OCI-LY1 (cell line): ENCODE measurements around the gene PNMA1.

Experiments
- H2AFZ ChIP-seq: fragments of 200-600 bp; sonication (generic), shearing (Covaris generic); 2 replicates; pipeline ENCODE4 v1.6.0; 2014; ENCODE audit warnings: antibody characterized with exemption, mild to moderate bottlenecking, low read length
- H3F3A ChIP-seq: fragments of 200-600 bp; sonication (generic), shearing (Covaris generic); 2 replicates; pipeline ENCODE4 v1.6.0; 2014; ENCODE audit warnings: mild to moderate bottlenecking, antibody characterized with exemption, low read length, moderate library complexity; ENCODE audit not compliant: insufficient read depth
- H3K27ac ChIP-seq: fragments of 200-600 bp; sonication (generic); 2 replicates; pipeline ENCODE4 v1.5.1; 2014; ENCODE audit warnings: low read length, mixed run types, mild to moderate bottlenecking, low read depth; ENCODE audit not compliant: poor library complexity, severe bottlenecking
- H3K27me3 ChIP-seq: fragments of 200-600 bp; sonication (generic); 2 replicates; pipeline ENCODE4 v1.6.0; 2014; ENCODE audit warnings: antibody characterized with exemption, mild to moderate bottlenecking, low read length, moderate library complexity; ENCODE audit not compliant: insufficient read depth
- H3K36me3 ChIP-seq: fragments of 200-600 bp; sonication (generic); 2 replicates; pipeline ENCODE4 v1.6.1; 2014; ENCODE audit warnings: mild to moderate bottlenecking, antibody characterized with exemption, low read length, moderate library complexity, mixed read lengths; ENCODE audit not compliant: insufficient read depth
- H3K4me1 ChIP-seq: fragments of 200-600 bp; sonication (generic); 2 replicates; pipeline ENCODE4 v1.5.1; 2014; ENCODE audit warnings: mild to moderate bottlenecking, low read length, moderate library complexity; ENCODE audit not compliant: insufficient read depth, severe bottlenecking
- H3K4me2 ChIP-seq: fragments of 200-600 bp; sonication (generic), shearing (Covaris generic); 2 replicates; pipeline ENCODE4 v1.6.1; 2014; ENCODE audit warnings: low read length
- H3K4me3 ChIP-seq: fragments of 200-600 bp; sonication (generic); 2 replicates; pipeline ENCODE4 v1.5.1; 2014; ENCODE audit warnings: low read length, low read depth, mild to moderate bottlenecking, mixed read lengths; ENCODE audit not compliant: poor library complexity, severe bottlenecking
- H3K79me2 ChIP-seq: fragments of 200-600 bp; shearing (Covaris generic); 2 replicates; pipeline ENCODE4 v1.6.1; 2016; ENCODE audit warnings: mixed run types, low read length, mixed read lengths; ENCODE audit not compliant: insufficient read depth
- H3K9ac ChIP-seq: fragments of 200-600 bp; sonication (generic), shearing (Covaris generic); 2 replicates; pipeline ENCODE4 v1.6.1; 2014; ENCODE audit warnings: mild to moderate bottlenecking, low read length, mixed read lengths
- H3K9me2 ChIP-seq: fragments of 200-600 bp; sonication (generic), shearing (Covaris generic); 2 replicates; pipeline ENCODE4 v1.6.1; 2014; ENCODE audit warnings: low read depth, mild to moderate bottlenecking, low read length, mixed read lengths
- H3K9me3 ChIP-seq: fragments of 200-600 bp; shearing (Covaris generic); 2 replicates; pipeline ENCODE4 v1.6.1; 2014; ENCODE audit warnings: low read length, mixed read lengths
- H4K20me1 ChIP-seq: fragments of 200-600 bp; sonication (generic), shearing (Covaris generic); 2 replicates; pipeline ENCODE4 v1.6.0; 2016; ENCODE audit warnings: mild to moderate bottlenecking, low read length; ENCODE audit not compliant: insufficient read depth
- EZH2 ChIP-seq: fragments of 200-600 bp; sonication (generic), shearing (Covaris generic); IDR thresholded peaks from 2 replicates; pipeline ENCODE4 v1.8.0; 2017; ENCODE audit warnings: borderline replicate concordance, mixed run types, mild to moderate bottlenecking, antibody characterized with exemption, low read length, moderate library complexity, mixed read lengths
- TF ChIP-seq, protein P1 (sequence below): fragments of 200-600 bp; sonication (generic), shearing (Covaris generic); IDR thresholded peaks from 2 replicates; pipeline ENCODE4 v1.5.1; 2017; ENCODE audit warnings: mild to moderate bottlenecking, antibody characterized with exemption, low read length, moderate library complexity, mixed read lengths

The PNMA1 gene

DNA sequence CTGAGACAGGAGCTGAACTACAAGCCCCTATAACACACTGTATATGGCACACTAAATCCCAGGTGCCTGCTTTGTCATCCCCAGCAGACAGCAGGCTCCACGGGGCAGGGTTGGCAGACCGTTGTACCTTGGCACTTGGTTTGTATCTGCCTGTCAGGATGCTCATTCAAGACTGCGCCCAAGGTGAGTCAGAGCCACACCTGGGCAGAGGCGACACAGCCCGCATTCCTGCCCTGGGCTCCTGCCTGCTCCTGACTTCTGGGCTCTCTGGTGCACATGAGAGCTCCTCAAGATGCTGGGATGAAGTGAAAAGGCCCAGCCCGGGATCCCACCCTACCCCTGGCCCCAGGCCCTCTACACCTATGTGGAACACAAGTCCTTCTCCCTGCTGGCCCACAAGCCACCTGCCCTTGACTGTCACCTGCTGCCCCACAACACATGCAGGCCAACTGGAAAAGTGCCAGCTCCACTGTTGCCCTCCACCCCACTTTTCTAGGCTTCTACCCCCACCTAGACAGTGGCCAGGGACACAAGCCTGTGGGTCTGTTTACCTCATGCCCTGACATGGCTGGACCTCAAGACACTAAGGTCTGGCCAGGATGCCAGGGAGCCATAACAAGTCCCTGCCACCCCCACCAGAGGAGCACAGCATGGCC is 30.8 kb upstream of the PNMA1 start:
- Histone ChIP-seq H3K79me2 (peaks cover 99% of the 10 kb centered on the region), H3K4me3 (no peak overlapping the region), H3K36me3 (peaks cover 10% of the 10 kb centered on the region; the same call in 1 of the 2 replicates), H3K4me1 (peaks cover 85% of the 10 kb centered on the region), H3K9ac (no peak overlapping the region; the same call in 1 of the 2 replicates), H3K27me3 (no peaks in the 10 kb centered on the region), H3K27ac (peak overlapping the region; percentile 72), H3K9me3 (no peaks in the 10 kb centered on the region), H4K20me1 (no peaks in the 10 kb centered on the region; the same call in 1 of the 2 replicates), H3K4me2 (peak overlapping the region; percentile 45; the same call in 1 of the 2 replicates), H3F3A (no peaks in the 10 kb centered on the region), H2AFZ (no peak overlapping the region), H3K9me2 (no peaks in the 10 kb centered on the region)
- TF ChIP-seq, protein P1, sequence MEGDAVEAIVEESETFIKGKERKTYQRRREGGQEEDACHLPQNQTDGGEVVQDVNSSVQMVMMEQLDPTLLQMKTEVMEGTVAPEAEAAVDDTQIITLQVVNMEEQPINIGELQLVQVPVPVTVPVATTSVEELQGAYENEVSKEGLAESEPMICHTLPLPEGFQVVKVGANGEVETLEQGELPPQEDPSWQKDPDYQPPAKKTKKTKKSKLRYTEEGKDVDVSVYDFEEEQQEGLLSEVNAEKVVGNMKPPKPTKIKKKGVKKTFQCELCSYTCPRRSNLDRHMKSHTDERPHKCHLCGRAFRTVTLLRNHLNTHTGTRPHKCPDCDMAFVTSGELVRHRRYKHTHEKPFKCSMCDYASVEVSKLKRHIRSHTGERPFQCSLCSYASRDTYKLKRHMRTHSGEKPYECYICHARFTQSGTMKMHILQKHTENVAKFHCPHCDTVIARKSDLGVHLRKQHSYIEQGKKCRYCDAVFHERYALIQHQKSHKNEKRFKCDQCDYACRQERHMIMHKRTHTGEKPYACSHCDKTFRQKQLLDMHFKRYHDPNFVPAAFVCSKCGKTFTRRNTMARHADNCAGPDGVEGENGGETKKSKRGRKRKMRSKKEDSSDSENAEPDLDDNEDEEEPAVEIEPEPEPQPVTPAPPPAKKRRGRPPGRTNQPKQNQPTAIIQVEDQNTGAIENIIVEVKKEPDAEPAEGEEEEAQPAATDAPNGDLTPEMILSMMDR, result no peak
- TF ChIP-seq EZH2, result no peak

DNA sequence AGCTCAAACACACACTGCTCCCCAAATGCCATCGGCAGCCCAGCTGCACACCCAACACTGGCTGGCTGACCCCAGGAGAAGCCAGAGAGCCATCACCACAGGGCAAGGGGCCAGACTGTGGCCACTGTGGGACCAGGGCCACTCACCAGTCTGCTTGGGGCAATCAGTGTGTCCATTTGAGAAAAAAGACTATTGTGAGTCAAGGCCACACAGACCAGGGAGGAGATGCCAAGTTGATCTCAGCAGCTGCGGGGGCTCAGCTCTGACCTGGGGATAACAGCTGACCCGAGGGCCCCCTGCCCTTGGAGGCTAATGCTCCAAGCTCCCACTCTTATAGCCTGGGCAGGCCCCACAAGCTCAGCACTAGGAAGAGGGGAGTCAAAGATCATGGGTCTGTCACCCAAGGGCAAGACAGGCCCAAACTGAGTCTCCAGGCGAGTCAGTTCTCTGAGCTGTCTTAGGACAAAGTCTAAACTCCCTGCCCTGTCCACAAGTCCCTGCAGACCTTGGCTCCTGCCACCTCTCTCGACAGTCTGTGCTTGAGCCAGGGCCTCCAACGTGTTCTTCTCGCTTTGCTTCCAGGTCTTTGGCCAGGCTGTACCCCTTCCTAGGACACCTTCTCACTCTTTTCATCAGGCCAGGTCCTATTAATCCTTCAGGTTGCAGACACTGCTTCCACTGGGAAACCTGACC is 30.1 kb upstream of the PNMA1 start:
- peaks cover 16% of the 10 kb centered on the region for H3K36me3 ChIP-seq
- H3K9me2 ChIP-seq, result no peaks in the 10 kb centered on the region
- H2AFZ ChIP-seq, result no peak overlapping the region
- H3F3A ChIP-seq, result no peaks in the 10 kb centered on the region
- H3K27me3 ChIP-seq, result no peaks in the 10 kb centered on the region
- H3K4me2 ChIP-seq, result peak overlapping the region; percentile 45
- H3K4me1 ChIP-seq, result peaks cover 80% of the 10 kb centered on the region
- peak overlapping the region; percentile 72 for H3K27ac ChIP-seq
- H3K9ac ChIP-seq, result peak overlapping the region; percentile 7; the same call in 1 of the 2 replicates
- no peak for TF ChIP-seq EZH2
- TF ChIP-seq, protein P1, result no peak
- H3K4me3 ChIP-seq, result peak overlapping the region; percentile 38
- H3K79me2 ChIP-seq, result peaks cover 96% of the 10 kb centered on the region
- no peaks in the 10 kb centered on the region; the same call in 1 of the 2 replicates for H4K20me1 ChIP-seq
- no peaks in the 10 kb centered on the region for H3K9me3 ChIP-seq

DNA sequence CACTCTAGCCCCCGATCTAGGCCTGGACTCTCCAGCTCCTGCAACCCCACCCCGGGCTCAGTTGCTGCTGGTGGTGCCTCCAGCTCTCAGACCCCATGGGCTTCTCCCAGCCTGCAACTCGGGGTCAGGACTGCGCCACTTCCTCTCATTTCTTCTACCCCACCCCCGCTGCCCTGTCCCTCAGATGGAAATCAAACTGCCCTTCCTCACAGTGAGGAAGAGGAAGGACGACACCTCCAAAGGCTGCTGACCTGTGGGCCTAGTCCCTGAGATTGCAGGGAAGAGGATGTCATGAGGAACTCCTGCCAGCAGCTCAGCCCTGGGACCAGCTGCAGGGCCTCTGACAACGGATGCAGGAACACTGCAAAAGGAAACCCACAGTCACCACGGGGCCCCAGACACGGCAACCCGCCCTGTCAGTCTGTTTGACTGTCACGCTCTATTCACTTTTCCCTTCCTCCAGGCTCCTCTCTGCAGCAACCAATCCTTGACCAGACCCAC is 29.3 kb upstream of the PNMA1 start:
- no peaks in the 10 kb centered on the region; the same call in 1 of the 2 replicates for H4K20me1 ChIP-seq
- H3K4me1 ChIP-seq, result peaks cover 73% of the 10 kb centered on the region
- H2AFZ ChIP-seq, result no peak overlapping the region
- H3K9ac ChIP-seq, result peak overlapping the region; percentile 42; the same call in 1 of the 2 replicates
- TF ChIP-seq, protein P1, result no peak
- TF ChIP-seq EZH2, result no peak
- H3K4me3 ChIP-seq, result peak overlapping the region; percentile 38
- H3K27ac ChIP-seq, result peak overlapping the region; percentile 72
- peak overlapping the region; percentile 45 for H3K4me2 ChIP-seq
- no peaks in the 10 kb centered on the region for H3K27me3 ChIP-seq
- H3K9me2 ChIP-seq, result no peaks in the 10 kb centered on the region
- H3K9me3 ChIP-seq, result no peaks in the 10 kb centered on the region
- no peaks in the 10 kb centered on the region for H3F3A ChIP-seq
- H3K79me2 ChIP-seq, result peaks cover 88% of the 10 kb centered on the region
- peaks cover 25% of the 10 kb centered on the region for H3K36me3 ChIP-seq
